Bone marrow (tissue), 2 donors: Measurements from ENCODE around the gene HLA-DQA2.
"Not testable (repeated sequence)": the region's sequence is repeated elsewhere in the genome, so short reads cannot be mapped to it uniquely, and the experiment has no call there.

Source experiments
- DNase-seq, 2 donors: peaks; one replicate each; lab custom pipeline; 2025; lab: John Stamatoyannopoulos, UW

Gene HLA-DQA2

DNA sequence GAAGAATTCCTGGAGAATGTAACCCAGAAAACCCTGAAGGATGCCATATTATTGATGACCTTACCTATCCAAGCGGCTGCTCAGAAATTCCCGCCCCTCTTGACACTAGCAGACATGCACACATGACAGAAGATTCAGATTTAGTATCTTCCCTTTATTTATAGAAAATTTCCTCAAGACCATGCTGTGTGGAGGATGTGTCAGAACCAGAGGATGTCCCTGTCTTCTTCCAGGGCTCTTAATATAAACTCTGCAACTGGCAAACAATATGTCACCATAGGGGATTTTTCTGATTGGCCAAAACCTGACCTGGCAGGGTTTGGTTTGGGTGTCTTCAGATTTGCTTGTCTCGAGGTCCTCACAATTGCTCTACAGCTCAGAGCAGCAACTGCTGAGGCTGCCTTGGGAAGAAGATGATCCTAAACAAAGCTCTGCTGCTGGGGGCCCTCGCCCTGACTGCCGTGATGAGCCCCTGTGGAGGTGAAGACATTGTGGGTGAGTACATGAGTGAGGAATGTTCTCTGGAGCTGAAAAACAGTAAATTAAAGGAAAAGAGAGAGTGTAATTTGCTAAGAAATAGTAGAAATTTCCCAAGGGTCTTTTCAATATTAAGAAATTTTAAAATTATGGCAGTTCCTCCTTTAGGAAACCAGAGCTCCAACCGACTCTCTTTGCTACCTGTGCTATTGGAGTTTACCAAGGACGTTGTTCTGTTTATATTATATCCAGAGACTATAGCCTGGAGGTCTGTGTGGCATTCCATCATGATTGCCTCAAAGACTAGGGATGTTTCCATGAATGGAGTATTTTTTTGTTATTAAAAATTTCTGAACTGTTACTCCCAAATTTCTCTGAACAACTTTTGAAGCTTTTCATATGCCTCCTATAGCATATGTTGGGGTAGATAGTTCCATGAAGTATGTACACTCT, at the start of gene HLA-DQA2:
Gene HLA-DQA2, plus strand, starts transcription at position 361 of the 930 bp plus-strand sequence. Its CDS starts 53 bp downstream, at position 414.
- DNase-seq: no peak

DNA sequence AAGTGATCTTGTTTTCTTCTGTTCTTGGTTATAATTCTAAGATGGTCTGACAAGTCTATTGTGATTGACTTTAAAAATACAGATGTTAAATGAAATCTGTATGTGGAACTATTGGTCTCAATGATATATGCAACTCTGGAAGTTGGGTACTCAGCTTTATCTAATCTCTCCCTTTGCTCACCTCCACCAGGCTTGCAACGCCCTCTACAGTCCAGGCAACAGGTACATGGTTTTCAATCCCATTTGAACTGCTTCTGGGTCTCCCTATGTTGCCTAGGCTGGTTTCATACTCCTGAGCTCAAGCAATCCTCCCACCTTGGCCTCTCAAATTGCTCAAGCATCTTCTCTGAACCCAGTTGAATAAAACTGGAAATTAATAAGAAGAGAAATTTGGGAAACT, 49.2 kb upstream of the HLA-DQA2 start:
- no peak for DNase-seq

DNA sequence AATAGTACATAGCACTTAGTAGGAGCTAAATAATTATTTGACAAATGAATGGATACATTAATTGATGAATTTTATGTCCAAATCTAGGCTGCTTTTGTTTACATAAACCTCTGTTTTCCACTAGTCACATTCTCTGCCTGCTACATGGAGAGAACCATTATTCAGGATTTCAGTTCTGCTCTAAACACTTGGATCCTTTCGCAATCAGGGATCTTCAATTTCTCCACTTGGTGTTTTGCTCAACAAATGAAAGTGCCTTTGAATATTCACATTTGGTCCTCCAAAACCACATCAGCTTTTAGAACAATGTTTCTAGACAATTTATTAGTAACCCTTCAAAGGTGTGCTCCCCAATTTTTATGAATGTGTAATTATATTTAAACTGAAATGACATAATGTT, 44.2 kb upstream of the HLA-DQA2 start:
- DNase-seq: no peak

DNA sequence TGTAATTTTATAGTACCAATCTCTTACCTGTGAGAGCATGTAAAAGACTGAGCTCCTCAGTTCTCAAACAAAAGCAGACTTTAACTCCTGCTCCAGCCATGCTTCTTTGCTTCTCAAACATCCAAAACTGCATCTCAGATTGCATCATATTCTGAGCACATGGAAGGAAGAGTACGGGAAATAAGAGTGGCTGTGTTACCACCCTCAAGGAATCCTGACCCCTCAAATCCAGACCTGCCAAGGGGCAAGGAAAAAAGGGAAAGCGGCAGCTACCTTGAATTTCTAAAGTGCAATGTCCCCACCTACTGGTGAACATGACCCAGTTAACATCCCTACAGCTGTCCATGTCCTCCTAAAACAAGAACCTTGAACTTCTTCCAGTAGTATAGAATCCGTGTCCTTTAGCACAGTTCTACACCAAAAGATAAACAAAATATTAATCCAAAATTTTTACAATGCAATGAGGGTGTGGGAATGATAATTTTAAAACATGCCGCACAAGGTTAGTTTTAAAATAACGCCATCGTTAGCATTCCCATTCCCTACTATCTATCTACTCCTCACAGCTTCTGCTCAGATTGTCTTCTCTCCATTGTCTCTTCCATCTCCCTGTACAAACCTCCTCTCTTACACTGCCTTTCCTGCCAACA, 40.7 kb upstream of the HLA-DQA2 start:
- DNase-seq: peak in 1 of 2 donors; percentile 28

- no peak for DNase-seq
Measured at GRCh38 chr6:32703347-32703746, 37.8 kb upstream of the HLA-DQA2 start.

GRCh38 chr6:32705164-32705563, 36.0 kb upstream of the HLA-DQA2 start:
- not testable (repeated sequence) for DNase-seq

- DNase-seq: no peak
Measured at GRCh38 chr6:32709625-32710024, 31.6 kb upstream of the HLA-DQA2 start.

GRCh38 chr6:32713241-32713640, 27.9 kb upstream of the HLA-DQA2 start:
- DNase-seq: no peak

DNA sequence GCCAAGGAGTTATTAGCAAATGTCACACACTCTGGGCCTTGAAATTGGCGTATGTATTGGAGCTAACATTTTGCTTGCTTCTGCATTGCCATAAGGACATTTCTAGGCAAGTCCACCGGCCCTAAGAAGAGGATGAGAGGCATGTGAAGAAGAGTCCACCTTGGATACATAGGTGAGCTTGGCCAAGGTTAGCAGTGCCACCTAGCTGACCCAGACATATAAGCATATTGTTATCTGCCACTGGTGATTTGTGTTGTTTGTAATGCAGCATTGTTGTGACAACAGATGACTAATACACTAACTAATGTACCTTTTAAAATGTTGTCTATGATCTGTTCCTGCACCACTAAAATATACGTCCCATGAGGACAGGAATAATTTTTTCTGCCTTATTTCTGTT, 24.8 kb upstream of the HLA-DQA2 start:
- no peak for DNase-seq

GRCh38 chr6:32718879-32719278, 22.3 kb upstream of the HLA-DQA2 start:
- DNase-seq: no peak

- DNase-seq: no peak
Measured at GRCh38 chr6:32738126-32738525, 3.1 kb upstream of the HLA-DQA2 start.

- no peak for DNase-seq
Measured at GRCh38 chr6:32742374-32742773, 1.2 kb downstream of the HLA-DQA2 start.

DNA sequence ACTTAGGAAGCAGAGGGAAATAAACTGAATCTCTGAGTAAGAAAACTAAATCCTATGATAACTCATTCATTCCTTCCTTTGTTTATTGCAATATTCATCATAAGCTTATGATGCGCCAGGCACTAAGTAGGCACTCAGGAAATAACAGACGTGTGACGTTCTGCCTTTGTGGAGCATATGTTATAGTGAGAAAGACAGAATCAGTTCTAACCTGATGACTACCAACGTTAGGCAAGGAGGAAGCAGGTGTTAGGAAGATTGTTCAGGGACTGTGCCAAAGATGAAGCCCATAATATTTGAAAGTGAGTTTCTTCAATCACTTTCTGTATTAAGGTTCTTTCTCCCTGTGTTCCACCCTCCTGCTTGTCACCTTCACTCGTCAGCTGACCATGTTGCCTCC, 3.6 kb downstream of the HLA-DQA2 start:
- no peak for DNase-seq

GRCh38 chr6:32745649-32746048, 4.5 kb downstream of the HLA-DQA2 start:
- not testable (repeated sequence) for DNase-seq

- DNase-seq: no peak
Measured at GRCh38 chr6:32752580-32752979, 11.4 kb downstream of the HLA-DQA2 start.

DNA sequence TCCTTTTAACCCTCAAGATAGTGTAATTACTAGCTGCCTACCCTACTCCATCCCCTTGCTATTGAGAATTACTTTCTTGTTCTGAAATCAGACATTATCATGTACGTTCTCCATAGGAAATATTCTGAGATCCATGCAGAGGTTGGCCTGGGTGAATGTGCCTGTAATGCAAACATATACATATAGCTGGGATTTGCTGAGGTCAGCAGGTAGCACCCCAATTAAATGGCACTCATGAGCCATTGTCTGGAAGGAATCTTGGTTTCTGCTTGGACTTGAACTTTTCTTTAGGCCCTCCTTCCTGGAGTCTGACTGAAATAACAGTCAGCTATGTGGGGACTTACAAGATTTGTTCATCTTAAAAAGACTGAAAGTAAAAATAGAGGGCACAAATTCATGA, 18.5 kb downstream of the HLA-DQA2 start:
- DNase-seq: no peak

DNA sequence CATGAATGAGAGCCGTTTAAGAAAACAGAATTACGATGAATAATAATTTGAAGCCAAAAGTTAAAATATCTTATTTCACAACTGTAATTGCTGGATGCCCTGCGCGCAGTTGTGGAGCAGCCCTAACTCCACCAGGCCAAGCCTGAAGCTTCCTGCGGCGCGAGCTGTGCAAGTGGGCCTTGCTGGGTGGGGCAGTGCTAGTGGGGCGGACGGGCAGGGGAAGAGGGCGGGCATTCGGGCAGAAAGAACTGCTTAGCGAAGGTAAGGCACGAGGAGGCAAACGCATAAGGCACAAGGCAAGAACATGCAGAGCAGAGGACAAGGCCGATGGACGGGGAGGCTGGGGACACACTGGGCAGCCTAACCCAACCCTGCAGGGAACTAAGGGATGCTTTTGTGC, 19.9 kb downstream of the HLA-DQA2 start:
- DNase-seq: no peak

DNA sequence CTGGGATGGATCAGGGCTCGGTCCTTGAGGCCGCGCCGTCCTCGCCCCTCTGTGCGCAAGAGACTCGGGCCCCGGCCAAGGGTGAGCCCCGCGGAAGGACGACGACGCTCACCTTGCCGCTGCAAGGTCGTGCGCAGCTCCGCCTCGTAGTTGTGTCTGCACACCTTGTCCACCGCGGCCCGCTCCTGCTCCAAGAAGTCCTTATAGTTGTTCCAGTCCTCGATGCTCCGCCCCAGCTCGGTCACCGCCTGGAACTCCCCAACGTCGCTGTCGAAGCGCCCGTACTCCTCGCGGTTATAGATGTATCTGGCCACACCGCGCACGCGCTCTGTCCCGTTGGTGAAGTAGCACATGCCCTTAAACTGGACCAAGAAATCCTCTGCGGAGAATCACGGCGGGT, 20.4 kb downstream of the HLA-DQA2 start:
- DNase-seq: no peak

GRCh38 chr6:32763421-32763820, 22.2 kb downstream of the HLA-DQA2 start, which contains the start of gene HLA-DQB2:
HLA-DQB2 (minus strand) TSS chr6:32763532; CDS start chr6:32763470, 62 bp downstream.
- DNase-seq: no peak

- DNase-seq: no peak
Measured at GRCh38 chr6:32764048-32764447, 22.9 kb downstream of the HLA-DQA2 start.

GRCh38 chr6:32772656-32773055, 31.5 kb downstream of the HLA-DQA2 start:
- no peak for DNase-seq

GRCh38 chr6:32774426-32774825, 33.2 kb downstream of the HLA-DQA2 start:
- DNase-seq: no peak

DNA sequence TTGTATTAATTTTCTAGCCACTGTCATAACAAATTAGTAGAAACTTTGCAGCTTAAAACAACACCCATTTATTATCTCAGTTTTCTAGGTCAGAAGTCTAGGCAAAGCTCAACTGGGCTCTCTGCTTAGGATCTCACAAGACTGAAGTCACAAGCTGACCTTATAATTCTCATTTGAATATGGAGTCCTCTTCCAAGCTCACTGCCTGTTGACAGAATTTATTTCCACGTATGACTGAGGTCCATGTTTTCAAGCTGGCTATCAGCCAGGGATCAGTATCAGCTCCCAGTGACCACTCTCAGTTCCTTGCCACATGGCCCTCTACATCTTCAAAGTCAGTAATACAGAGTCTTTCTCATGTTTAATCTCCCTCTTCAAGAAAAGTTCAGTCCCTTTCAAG, 33.9 kb downstream of the HLA-DQA2 start:
- DNase-seq: no peak
